B cell (primary cell): Measurements from ENCODE around the gene MMP2.

ENCODE experiments used
- CTCF ChIP-seq: fragments of 200-600 bp; IDR thresholded peaks from one replicate; pipeline ENCODE4 v1.8.0; 2022; ENCODE audit warnings: antibody characterized with exemption, mild to moderate bottlenecking
- EZH2 ChIP-seq: IDR thresholded peaks from 2 replicates; pipeline ENCODE4 v1.6.1; 2012; ENCODE audit warnings: borderline replicate concordance, low read depth, mild to moderate bottlenecking, moderate library complexity, low read length; ENCODE audit not compliant: insufficient read depth, poor library complexity, severe bottlenecking

- TF ChIP-seq CTCF = no peak
- no peak for TF ChIP-seq EZH2
Observed at GRCh38 chr16:55506083-55506482, 27.1 kb downstream of the MMP2 start.
